T-helper 1 cell treated with Interleukin-12 subunit alpha and Interleukin-12 subunit beta and Interleukin-4 antibody, amounts not matched to agents 30 ng/mL and 1 ng/mL, for 36 hours (primary cell): ENCODE measurements around the gene NDUFA12. TPM values are rescaled to one million over a fixed set of nuclear protein-coding genes. Genes with fewer than 3 reads are reported as not detected.
"Not testable (repeated sequence)": the region's sequence is repeated elsewhere in the genome, so short reads cannot be mapped to it uniquely, and the experiment has no call there.

Experiments
- intact Hi-C: fragments of 100-400 bp; cut with micrococcal nuclease; formaldehyde crosslinking; loops from one replicate; pipeline ENCODE4 v1.15.1; 2024
- total RNA-seq: library from RNA; stranded (reverse); gene quantifications from 2 replicates; pipeline ENCODE4 v1.2.3, GENCODE V29; 2022

NDUFA12 gene
- 112 and 130 TPM in 2 replicates for total RNA-seq

GRCh38 chr12:95003213-95003920 lies at the start of gene NDUFA12:
Gene NDUFA12, minus strand, starts transcription at chr12:95003697. Its CDS starts 17 bp downstream, at chr12:95003680.
- intact Hi-C loops = loop anchor here (1.0 to 10.0 kb wide), 19 partner anchors 16 to 1904 kb away; partner anchors contain the start of genes AMDHD1, CCDC38, CRADD and FGD6

GRCh38 chr12:95051241-95051640 lies 47.7 kb upstream of the NDUFA12 start:
- intact Hi-C loops = no loop called here

GRCh38 chr12:95037906-95038305 lies 34.4 kb upstream of the NDUFA12 start:
- intact Hi-C loops = no loop called here

- intact Hi-C loops = loop anchor here (2.0 kb wide), 1 partner anchor 32 kb away; the partner anchor contains the start of gene NDUFA12
Measured at GRCh38 chr12:95034750-95035149, 31.3 kb upstream of the NDUFA12 start.

GRCh38 chr12:95022477-95022876 lies 19.0 kb upstream of the NDUFA12 start:
- intact Hi-C loops = no loop called here

- intact Hi-C loops = no loop called here
Measured at GRCh38 chr12:95017482-95017881, 14.0 kb upstream of the NDUFA12 start.

GRCh38 chr12:95016120-95016519 lies 12.6 kb upstream of the NDUFA12 start:
- intact Hi-C loops = no loop called here

- intact Hi-C loops = no loop called here
Measured at GRCh38 chr12:95014554-95014953, 11.1 kb upstream of the NDUFA12 start.

- intact Hi-C loops = loop anchor here (10.0 kb wide), 2 partner anchors 939 to 1561 kb away; partner anchors contain the start of genes AMDHD1, CCDC38 and UBE2N
Measured at GRCh38 chr12:95006206-95006605, 2.7 kb upstream of the NDUFA12 start.

- intact Hi-C loops = loop anchor here (5.0 to 10.0 kb wide), 7 partner anchors 697 to 1903 kb away; partner anchors contain the start of genes AMDHD1, CCDC38, LTA4H and NEDD1
Measured at GRCh38 chr12:95004610-95005009, 1.1 kb upstream of the NDUFA12 start.

- intact Hi-C loops = loop anchor here (1.0 to 10.0 kb wide), 19 partner anchors 17 to 1903 kb away; partner anchors contain the start of genes AMDHD1, CCDC38, CRADD and FGD6
Measured at GRCh38 chr12:95003921-95004272, 400 bp upstream of the NDUFA12 start.

- intact Hi-C loops = loop anchor here (1.0 to 10.0 kb wide), 19 partner anchors 15 to 1905 kb away; partner anchors contain the start of genes AMDHD1, CCDC38, CRADD and FGD6
Measured at GRCh38 chr12:95002754-95003153, 743 bp downstream of the NDUFA12 start.

- intact Hi-C loops = no loop called here
Measured at GRCh38 chr12:94998326-94998725, 5.2 kb downstream of the NDUFA12 start.

- intact Hi-C loops = no loop called here
Measured at GRCh38 chr12:94997726-94998125, 5.8 kb downstream of the NDUFA12 start.

GRCh38 chr12:94997061-94997460 lies 6.4 kb downstream of the NDUFA12 start:
- intact Hi-C loops = no loop called here

GRCh38 chr12:94994312-94994711 lies 9.2 kb downstream of the NDUFA12 start:
- intact Hi-C loops = no loop called here

- intact Hi-C loops = not testable (repeated sequence)
Measured at GRCh38 chr12:94993855-94994254, 9.6 kb downstream of the NDUFA12 start.

GRCh38 chr12:94990222-94990621 lies 13.3 kb downstream of the NDUFA12 start:
- intact Hi-C loops = no loop called here

GRCh38 chr12:94988471-94988870 lies 15.0 kb downstream of the NDUFA12 start:
- intact Hi-C loops = no loop called here

- intact Hi-C loops = loop anchor here (1.0 kb wide), 1 partner anchor 16 kb away; the partner anchor contains the start of gene NDUFA12
Measured at GRCh38 chr12:94987801-94988200, 15.7 kb downstream of the NDUFA12 start.

- intact Hi-C loops = loop anchor here (1.0 kb wide), 1 partner anchor 16 kb away; the partner anchor contains the start of gene NDUFA12
Measured at GRCh38 chr12:94987076-94987669, 16.3 kb downstream of the NDUFA12 start.

- intact Hi-C loops = not testable (repeated sequence)
Measured at GRCh38 chr12:94985099-94985498, 18.4 kb downstream of the NDUFA12 start.
